K562 (cell line): ENCODE results near the gene MRPL37.
"Not testable (repeated sequence)": the region's sequence is repeated elsewhere in the genome, so short reads cannot be mapped to it uniquely, and the experiment has no call there.

ENCODE experiments used
- EP300 ChIP-seq: IDR thresholded peaks from 2 replicates; pipeline ENCODE4 v1.6.1; 2012; ENCODE audit warnings: low read length, improper control_type of control experiment
- HDGF ChIP-seq: fragments of 450-650 bp; IDR thresholded peaks from 2 replicates; pipeline ENCODE4 v1.6.1; 2016
- KDM4B ChIP-seq, 2 experiments: fragments of 450-650 bp in 1 of 2; sonication (generic) in 1 of 2; IDR thresholded peaks; 2 replicates each; pipeline ENCODE4 v1.6.1; 2016 to 2017; ENCODE audit warnings: borderline replicate concordance in 2 of 2, antibody characterized with exemption in 1 of 2, low read depth in 1 of 2, mild to moderate bottlenecking in 1 of 2
- MAZ ChIP-seq, 2 experiments: fragments of 450-650 bp in 1 of 2; sonication (generic) in 1 of 2; formaldehyde crosslinking; IDR thresholded peaks in 1 of 2; conservative IDR thresholded peaks in 1 of 2; 2 replicates each; pipeline versions ENCODE4 v1.4.0 to v1.5.0; 2020; ENCODE audit warnings: mild to moderate bottlenecking in 1 of 2, missing genetic modification reagents in 1 of 2
- MTA1 ChIP-seq: fragments of 450-650 bp; IDR thresholded peaks from 2 replicates; pipeline ENCODE4 v1.6.1; 2017; ENCODE audit warnings: borderline replicate concordance
- NBN ChIP-seq: fragments of 450-650 bp; IDR thresholded peaks from 2 replicates; pipeline ENCODE4 v1.6.1; 2016; ENCODE audit warnings: low read depth, mild to moderate bottlenecking
- RAD21 ChIP-seq, 2 experiments: fragments of 250-450 bp in 1 of 2; fragments of 450-650 bp in 1 of 2; sonication (Bioruptor Pico) in 1 of 2; formaldehyde crosslinking in 1 of 2; IDR thresholded peaks in 1 of 2; conservative IDR thresholded peaks in 1 of 2; 2 replicates each; pipeline versions ENCODE4 v1.4.0 to v1.8.0; 2020 to 2022; ENCODE audit warnings: mild to moderate bottlenecking in 2 of 2, moderate library complexity in 1 of 2
- SMAD4 ChIP-seq: fragments of 250-450 bp; sonication (Bioruptor Pico); conservative IDR thresholded peaks from 2 replicates; pipeline ENCODE4 v1.8.0; 2021; ENCODE audit warnings: inconsistent platforms, mild to moderate bottlenecking, moderate library complexity
- STAG1 ChIP-seq: sonication (generic); formaldehyde crosslinking; IDR thresholded peaks from 2 replicates; pipeline ENCODE4 v1.5.0; 2020; ENCODE audit warnings: missing genetic modification reagents, borderline replicate concordance
- TBP ChIP-seq: optimal IDR thresholded peaks from 2 replicates; pipeline ENCODE3; 2011; ENCODE audit warnings: low read depth, low read length, improper control_type of control experiment
- TF ChIP-seq, protein P1 (sequence below): fragments of 250-450 bp; sonication (Bioruptor Pico); IDR thresholded peaks from 2 replicates; pipeline ENCODE4 v1.4.0; 2020; ENCODE audit warnings: mild to moderate bottlenecking, moderate library complexity, borderline replicate concordance
- TF ChIP-seq, protein P2 (sequence below): sonication (generic); formaldehyde crosslinking; IDR thresholded peaks from 2 replicates; pipeline ENCODE4 v1.8.1; 2022; ENCODE audit warnings: missing genetic modification reagents
- TF ChIP-seq, protein P3 (sequence below): sonication (generic); formaldehyde crosslinking; IDR thresholded peaks from 2 replicates; pipeline ENCODE4 v1.8.1; 2023; ENCODE audit warnings: mild to moderate bottlenecking, missing genetic modification reagents

DNA sequence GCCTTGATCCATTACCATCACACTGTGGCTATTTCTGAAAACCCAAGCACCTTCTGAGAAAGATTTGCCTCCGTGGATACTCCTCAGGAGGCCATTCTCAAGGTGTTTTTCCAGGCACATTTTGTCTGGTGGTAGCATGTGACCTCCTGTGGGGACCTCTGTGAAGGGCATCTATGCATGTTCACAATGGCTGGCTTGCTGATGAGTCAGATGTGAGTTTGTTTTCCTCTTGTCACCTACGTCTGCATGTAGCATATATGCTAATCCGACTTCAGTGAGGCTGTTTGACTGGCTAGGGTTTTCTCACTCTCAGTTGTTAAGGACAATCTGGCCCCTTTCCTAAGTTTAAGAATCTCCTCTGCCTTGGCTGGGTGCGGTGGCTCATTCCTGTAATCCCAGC lies 7.9 kb downstream of the MRPL37 start:
- not testable (repeated sequence) for TF ChIP-seq TBP; MTA1; NBN; EP300; SMAD4 (CRISPR knock-in tag); STAG1; MAZ (CRISPR knock-in tag; conservative IDR thresholded peaks at IDR 0.05 in 1 of 2, IDR thresholded peaks at IDR 0.05 in 1 of 2); KDM4B (IDR thresholded peaks at IDR 0.05; ENCODE audit: borderline replicate concordance in 2 of 2, low read depth in 1 of 2); RAD21 (CRISPR knock-in tag; conservative IDR thresholded peaks at IDR 0.05 in 1 of 2, IDR thresholded peaks at IDR 0.05 in 1 of 2); HDGF
- TF ChIP-seq, protein P1, sequence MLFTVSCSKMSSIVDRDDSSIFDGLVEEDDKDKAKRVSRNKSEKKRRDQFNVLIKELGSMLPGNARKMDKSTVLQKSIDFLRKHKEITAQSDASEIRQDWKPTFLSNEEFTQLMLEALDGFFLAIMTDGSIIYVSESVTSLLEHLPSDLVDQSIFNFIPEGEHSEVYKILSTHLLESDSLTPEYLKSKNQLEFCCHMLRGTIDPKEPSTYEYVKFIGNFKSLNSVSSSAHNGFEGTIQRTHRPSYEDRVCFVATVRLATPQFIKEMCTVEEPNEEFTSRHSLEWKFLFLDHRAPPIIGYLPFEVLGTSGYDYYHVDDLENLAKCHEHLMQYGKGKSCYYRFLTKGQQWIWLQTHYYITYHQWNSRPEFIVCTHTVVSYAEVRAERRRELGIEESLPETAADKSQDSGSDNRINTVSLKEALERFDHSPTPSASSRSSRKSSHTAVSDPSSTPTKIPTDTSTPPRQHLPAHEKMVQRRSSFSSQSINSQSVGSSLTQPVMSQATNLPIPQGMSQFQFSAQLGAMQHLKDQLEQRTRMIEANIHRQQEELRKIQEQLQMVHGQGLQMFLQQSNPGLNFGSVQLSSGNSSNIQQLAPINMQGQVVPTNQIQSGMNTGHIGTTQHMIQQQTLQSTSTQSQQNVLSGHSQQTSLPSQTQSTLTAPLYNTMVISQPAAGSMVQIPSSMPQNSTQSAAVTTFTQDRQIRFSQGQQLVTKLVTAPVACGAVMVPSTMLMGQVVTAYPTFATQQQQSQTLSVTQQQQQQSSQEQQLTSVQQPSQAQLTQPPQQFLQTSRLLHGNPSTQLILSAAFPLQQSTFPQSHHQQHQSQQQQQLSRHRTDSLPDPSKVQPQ (CRISPR knock-in tag) = not testable (repeated sequence)
- TF ChIP-seq, protein P2, sequence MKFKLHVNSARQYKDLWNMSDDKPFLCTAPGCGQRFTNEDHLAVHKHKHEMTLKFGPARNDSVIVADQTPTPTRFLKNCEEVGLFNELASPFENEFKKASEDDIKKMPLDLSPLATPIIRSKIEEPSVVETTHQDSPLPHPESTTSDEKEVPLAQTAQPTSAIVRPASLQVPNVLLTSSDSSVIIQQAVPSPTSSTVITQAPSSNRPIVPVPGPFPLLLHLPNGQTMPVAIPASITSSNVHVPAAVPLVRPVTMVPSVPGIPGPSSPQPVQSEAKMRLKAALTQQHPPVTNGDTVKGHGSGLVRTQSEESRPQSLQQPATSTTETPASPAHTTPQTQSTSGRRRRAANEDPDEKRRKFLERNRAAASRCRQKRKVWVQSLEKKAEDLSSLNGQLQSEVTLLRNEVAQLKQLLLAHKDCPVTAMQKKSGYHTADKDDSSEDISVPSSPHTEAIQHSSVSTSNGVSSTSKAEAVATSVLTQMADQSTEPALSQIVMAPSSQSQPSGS (CRISPR knock-in tag) = not testable (repeated sequence)
- TF ChIP-seq, protein P3, sequence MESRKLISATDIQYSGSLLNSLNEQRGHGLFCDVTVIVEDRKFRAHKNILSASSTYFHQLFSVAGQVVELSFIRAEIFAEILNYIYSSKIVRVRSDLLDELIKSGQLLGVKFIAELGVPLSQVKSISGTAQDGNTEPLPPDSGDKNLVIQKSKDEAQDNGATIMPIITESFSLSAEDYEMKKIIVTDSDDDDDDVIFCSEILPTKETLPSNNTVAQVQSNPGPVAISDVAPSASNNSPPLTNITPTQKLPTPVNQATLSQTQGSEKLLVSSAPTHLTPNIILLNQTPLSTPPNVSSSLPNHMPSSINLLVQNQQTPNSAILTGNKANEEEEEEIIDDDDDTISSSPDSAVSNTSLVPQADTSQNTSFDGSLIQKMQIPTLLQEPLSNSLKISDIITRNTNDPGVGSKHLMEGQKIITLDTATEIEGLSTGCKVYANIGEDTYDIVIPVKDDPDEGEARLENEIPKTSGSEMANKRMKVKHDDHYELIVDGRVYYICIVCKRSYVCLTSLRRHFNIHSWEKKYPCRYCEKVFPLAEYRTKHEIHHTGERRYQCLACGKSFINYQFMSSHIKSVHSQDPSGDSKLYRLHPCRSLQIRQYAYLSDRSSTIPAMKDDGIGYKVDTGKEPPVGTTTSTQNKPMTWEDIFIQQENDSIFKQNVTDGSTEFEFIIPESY (CRISPR knock-in tag) = not testable (repeated sequence)
